MCF 10A (cell line): Measurements from ENCODE around the gene SLC12A9. TPM values are rescaled to one million over a fixed set of nuclear protein-coding genes. Genes with fewer than 3 reads are reported as not detected.
A peak's percentile ranks its signal among the peaks of the same experiment; 100 is the strongest.

ENCODE experiments used
- BruUV-seq: library from RNA; stranded (reverse); fragments of 400-500 nt; replicated peaks from 2 replicates; lab custom pipeline; 2021; lab: Mats Ljungman, UMichigan
- CTCF ChIA-PET: fragments of 300-600 bp; sonication (Branson Sonifier 250); formaldehyde crosslinking; extraction: SDS; loops from one replicate; lab custom pipeline; 2021; ENCODE audit warnings: antibody characterized with exemption, inconsistent platforms; lab: Yijun Ruan, JAX
- POLR2A ChIA-PET: fragments of 300-600, 350-650 bp; sonication (Branson Sonifier 250); formaldehyde crosslinking; extraction: SDS; loops from one replicate; lab custom pipeline; 2020; ENCODE audit warnings: antibody characterized with exemption, inconsistent platforms; lab: Yijun Ruan, JAX
- DNase-seq: peaks from one replicate; pipeline ENCODE4 v3.0.0-alpha.2; 2018; ENCODE audit not compliant: unreplicated experiment
- H3K27ac Mint-ChIP-seq: one replicate; pipeline ENCODE4 v1.8.0; 2022; ENCODE audit warnings: mild to moderate bottlenecking, low read depth, mixed read lengths; ENCODE audit not compliant: unreplicated experiment
- H3K27me3 Mint-ChIP-seq: one replicate; pipeline ENCODE4 v1.8.0; 2022; ENCODE audit warnings: mixed read lengths; ENCODE audit not compliant: insufficient read depth, unreplicated experiment
- H3K36me3 Mint-ChIP-seq: one replicate; pipeline ENCODE4 v1.8.0; 2022; ENCODE audit warnings: mild to moderate bottlenecking, moderate library complexity, mixed read lengths; ENCODE audit not compliant: insufficient read depth, unreplicated experiment
- H3K4me1 Mint-ChIP-seq: one replicate; pipeline ENCODE4 v1.8.0; 2022; ENCODE audit warnings: mixed read lengths; ENCODE audit not compliant: insufficient read depth, unreplicated experiment
- H3K4me3 Mint-ChIP-seq: one replicate; pipeline ENCODE4 v1.8.0; 2022; ENCODE audit warnings: mild to moderate bottlenecking, moderate library complexity, mixed read lengths; ENCODE audit not compliant: unreplicated experiment
- H3K9me3 Mint-ChIP-seq: one replicate; pipeline ENCODE4 v1.8.0; 2022; ENCODE audit warnings: mixed read lengths; ENCODE audit not compliant: unreplicated experiment
- CTCF ChIP-seq: fragments of 200-600 bp; IDR thresholded peaks from one replicate; pipeline ENCODE4 v1.8.0; 2022; ENCODE audit warnings: antibody characterized with exemption, mild to moderate bottlenecking; ENCODE audit not compliant: unreplicated experiment
- intact Hi-C: fragments of 100-400 bp; cut with micrococcal nuclease; formaldehyde crosslinking; loops from 2 replicates; pipeline ENCODE4 v1.14.1; 2022
- total RNA-seq: library from RNA; stranded (reverse); gene quantifications from 2 replicates; pipeline ENCODE4 v1.2.3, GENCODE V29; 2022

Gene SLC12A9
- total RNA-seq, 1 experiment from 2014 or later: 19.2 TPM

- ChIA-PET CTCF (interaction anchor here (0.5 to 3.9 kb wide), 17 partner anchors 8 to 459 kb away, joined by 3 to 47 read pairs (median 3); partner anchors contain the start of gene FIS1), POLR2A (interaction anchor here (1.6 kb wide), 1 partner anchor 166 kb away, joined by 4 read pairs; no protein-coding TSS in a partner anchor)
- no TSS peak for BruUV-seq
- peaks cover 26% of the 10 kb centered on the region for H3K27me3 Mint-ChIP-seq
- H3K4me3 Mint-ChIP-seq: no peak overlapping the region
- TF ChIP-seq CTCF: no peak
- peaks cover 22% of the 10 kb centered on the region for H3K4me1 Mint-ChIP-seq
- intact Hi-C loops: loop anchor here (2.0 kb wide), 1 partner anchor 389 kb away; no protein-coding TSS in a partner anchor
- H3K27ac Mint-ChIP-seq: no peak overlapping the region
- no peaks in the 10 kb centered on the region for H3K36me3 Mint-ChIP-seq
- no peaks in the 10 kb centered on the region for H3K9me3 Mint-ChIP-seq
- no peak for DNase-seq
These were observed 41.6 kb downstream of the SLC12A9 start for GRCh38 chr7:100893910-100894721.

GRCh38 chr7:100894860-100895700 lies 42.6 kb downstream of the SLC12A9 start:
- peaks cover 26% of the 10 kb centered on the region for H3K27me3 Mint-ChIP-seq
- no peak for DNase-seq

GRCh38 chr7:100895701-100895955 lies 43.1 kb downstream of the SLC12A9 start, which contains the start of gene ACHE:
Gene ACHE, minus strand, starts transcription at chr7:100895888. Its CDS starts 1,656 bp downstream, at chr7:100894232.
- no peaks in the 10 kb centered on the region for H3K36me3 Mint-ChIP-seq
- TF ChIP-seq CTCF: no peak
- H3K27ac Mint-ChIP-seq: no peak within 1 kb of the TSS
- no TSS peak for BruUV-seq
- no peak for DNase-seq
- H3K4me1 Mint-ChIP-seq: peaks cover 16% of the 10 kb centered on the region
- intact Hi-C loops: loop anchor here (2.0 kb wide), 1 partner anchor 387 kb away; no protein-coding TSS in a partner anchor
- ChIA-PET CTCF (interaction anchor here (3.9 kb wide), 1 partner anchor 164 kb away, joined by 47 read pairs; no protein-coding TSS in a partner anchor), POLR2A (interaction anchor here (1.6 kb wide), 1 partner anchor 164 kb away, joined by 4 read pairs; no protein-coding TSS in a partner anchor)
- H3K4me3 Mint-ChIP-seq: peak within 1 kb of the TSS; percentile 65
- H3K27me3 Mint-ChIP-seq: peaks cover 27% of the 10 kb centered on the region
- no peaks in the 10 kb centered on the region for H3K9me3 Mint-ChIP-seq

More at GRCh38 chr7:100894860-100895700, 42.6 kb downstream of the SLC12A9 start:
- BruUV-seq: no TSS peak
- ChIA-PET POLR2A (interaction anchor here (0.6 to 1.6 kb wide), 3 partner anchors 165 to 390 kb away, joined by 3 to 4 read pairs (median 3); no protein-coding TSS in a partner anchor), CTCF (interaction anchor here (0.5 to 3.9 kb wide), 12 partner anchors 10 to 350 kb away, joined by 3 to 47 read pairs (median 4); partner anchors contain the start of gene FIS1)
- Mint-ChIP-seq H3K4me1 (peaks cover 21% of the 10 kb centered on the region), H3K4me3 (peak overlapping the region; percentile 33), H3K36me3 (no peaks in the 10 kb centered on the region), H3K9me3 (no peaks in the 10 kb centered on the region), H3K27ac (no peak overlapping the region)
- intact Hi-C loops: loop anchor here (2.0 kb wide), 1 partner anchor 388 kb away; no protein-coding TSS in a partner anchor
- peak; percentile 96 for TF ChIP-seq CTCF
